HepG2 (cell line): Measurements from ENCODE around the gene GRB10. TPM values are rescaled to one million over a fixed set of nuclear protein-coding genes. Genes with fewer than 3 reads are reported as not detected.

Experiments used
- ATAC-seq: fragments of 200-7000 bp; cut with Tn5 transposase; 3 replicates; pipeline ENCODE4 v1.9.1; 2020; ENCODE audit warnings: mild to moderate bottlenecking, moderate library complexity
- BruUV-seq: library from RNA; stranded (reverse); fragments of 400-500 nt; replicated peaks from 2 replicates; lab custom pipeline; 2021; lab: Mats Ljungman, UMichigan
- CTCF ChIA-PET: fragments of 300-600 bp; formaldehyde crosslinking; extraction: SDS; loops from one replicate; lab custom pipeline; 2021; ENCODE audit warnings: low total read pairs, inconsistent platforms, low intra/inter-chr PET ratio; lab: Yijun Ruan, JAX
- POLR2A ChIA-PET: fragments of 350-600 bp; sonication (Branson Sonifier 250); formaldehyde crosslinking; loops from one replicate; lab custom pipeline; 2020; ENCODE audit warnings: antibody characterized with exemption, inconsistent platforms; lab: Yijun Ruan, JAX
- DNase-seq: peaks from one replicate; pipeline ENCODE4 v3.0.0-alpha.2; 2015; ENCODE audit warnings: low spot score
- FAIRE-seq: peaks from 3 replicates; lab custom pipeline; 2011; peaks lifted over from hg19 to GRCh38; lab: Jason Lieb, UNC
- H2AFZ ChIP-seq: one replicate; pipeline ENCODE4 v1.6.1; 2011; ENCODE audit warnings: low read length, inconsistent platforms
- H3K27ac ChIP-seq: fragments of 300-600 bp; 3 replicates; pipeline ENCODE4 v1.8.0; 2011; ENCODE audit warnings: mixed run types, mild to moderate bottlenecking, mixed read lengths, low read length, inconsistent platforms; ENCODE audit not compliant: insufficient read depth; ENCODE audit errors: extremely low read length
- H3K27me3 ChIP-seq, 2 experiments: fragments of 200-600 bp in 1 of 2; 2 replicates in 1 of 2; 3 replicates in 1 of 2; pipeline versions ENCODE4 v1.6.0 to v1.8.0; 2011; ENCODE audit warnings: low read length in 2 of 2, mild to moderate bottlenecking in 2 of 2, moderate library complexity in 2 of 2, inconsistent platforms in 1 of 2; ENCODE audit not compliant: insufficient read depth in 2 of 2, control insufficient read depth in 1 of 2
- H3K36me3 ChIP-seq, 2 experiments: fragments of 200-600 bp in 1 of 2; replicated peaks in 1 of 2; 2 replicates in 1 of 2; 3 replicates in 1 of 2; pipeline versions ENCODE4 v1.5.1 to v1.8.0; 2011; ENCODE audit warnings: low read length in 2 of 2, inconsistent platforms in 1 of 2; ENCODE audit not compliant: insufficient read depth in 2 of 2, control insufficient read depth in 1 of 2
- H3K4me1 ChIP-seq: 2 replicates; pipeline ENCODE4 v1.5.1; 2012; ENCODE audit warnings: low read length, inconsistent platforms; ENCODE audit not compliant: insufficient read depth
- H3K4me2 ChIP-seq: 2 replicates; pipeline ENCODE4 v1.6.0; 2011; ENCODE audit warnings: low read depth, low read length, inconsistent platforms
- H3K4me3 ChIP-seq, 3 experiments: fragments of 200-600 bp in 1 of 3; sonication (generic), shearing (Covaris generic) in 1 of 3; replicated peaks in 1 of 3; 2 replicates each; pipeline ENCODE4 v1.5.1; 2011 to 2016; ENCODE audit warnings: low read length in 3 of 3, inconsistent platforms in 2 of 3, low read depth in 2 of 3, mild to moderate bottlenecking in 2 of 3, control low read depth in 1 of 3, mixed read lengths in 1 of 3; ENCODE audit not compliant: insufficient read depth in 1 of 3
- H3K79me2 ChIP-seq: one replicate; pipeline ENCODE4 v1.6.1; 2011; ENCODE audit warnings: low read length, inconsistent platforms; ENCODE audit not compliant: insufficient read depth
- H3K9ac ChIP-seq: 2 replicates; pipeline ENCODE4 v1.6.0; 2011; ENCODE audit warnings: mild to moderate bottlenecking, low read depth, low read length, inconsistent platforms; ENCODE audit not compliant: insufficient read depth
- H3K9me3 ChIP-seq: 2 replicates; pipeline ENCODE4 v1.5.1; 2012; ENCODE audit warnings: mild to moderate bottlenecking, low read length
- H4K20me1 ChIP-seq: 2 replicates; pipeline ENCODE4 v1.6.0; 2011; ENCODE audit warnings: inconsistent platforms, mild to moderate bottlenecking, low read length, moderate library complexity; ENCODE audit not compliant: insufficient read depth
- MIER3 ChIP-seq: IDR thresholded peaks from 2 replicates; pipeline ENCODE4 v1.6.1; 2016; ENCODE audit warnings: missing compliant biosample characterization, borderline replicate concordance
- TBX2 ChIP-seq: sonication (generic); formaldehyde crosslinking; IDR thresholded peaks from 2 replicates; pipeline ENCODE4 v1.5.0; 2020; ENCODE audit warnings: missing genetic modification reagents, mild to moderate bottlenecking, borderline replicate concordance
- ZBTB21 ChIP-seq: sonication (generic); formaldehyde crosslinking; IDR thresholded peaks from 2 replicates; pipeline ENCODE4 v1.4.0; 2020; ENCODE audit warnings: missing genetic modification reagents
- ZBTB7A ChIP-seq: sonication (generic); formaldehyde crosslinking; IDR thresholded peaks from 2 replicates; pipeline ENCODE4 v1.8.0; 2022; ENCODE audit warnings: mild to moderate bottlenecking, missing genetic modification reagents
- ZNF343 ChIP-seq: sonication (generic); formaldehyde crosslinking; IDR thresholded peaks from 2 replicates; pipeline ENCODE4 v1.4.0; 2020; ENCODE audit warnings: mild to moderate bottlenecking, missing genetic modification reagents
- ZNF607 ChIP-seq: sonication (generic); formaldehyde crosslinking; IDR thresholded peaks from 2 replicates; pipeline ENCODE4 v1.5.1; 2020; ENCODE audit warnings: missing genetic modification reagents, mild to moderate bottlenecking, borderline replicate concordance
- ZNF616 ChIP-seq: sonication (generic); formaldehyde crosslinking; IDR thresholded peaks from 2 replicates; pipeline ENCODE4 v1.5.0; 2020; ENCODE audit warnings: low read depth, mild to moderate bottlenecking, missing genetic modification reagents
- ZNF768 ChIP-seq: sonication (generic); formaldehyde crosslinking; IDR thresholded peaks from 2 replicates; pipeline ENCODE4 v1.4.0; 2020; ENCODE audit warnings: missing genetic modification reagents
- ZNF879 ChIP-seq: sonication (generic); formaldehyde crosslinking; IDR thresholded peaks from 2 replicates; pipeline ENCODE4 v1.8.1; 2023; ENCODE audit warnings: missing genetic modification reagents
- WGBS: methylation state at CpG from one replicate; pipeline ENCODE4 v1.1.6; 2017; ENCODE audit warnings: low lambda C conversion rate; 5-methylcytosine and 5-hydroxymethylcytosine counted together
- in situ Hi-C: cut with HindIII; loops from 2 replicates; pipeline ENCODE4 v1.10.0; 2017; ENCODE audit warnings: low pct_unique_long_range_greater_than_20kb; ENCODE audit not compliant: extremely low pct_ligation_motif_present
- intact Hi-C: fragments of 100-400 bp; cut with micrococcal nuclease; formaldehyde crosslinking; loops from one replicate; pipeline ENCODE4 v1.10.0; 2022; ENCODE audit not compliant: unreplicated experiment
- polyA plus RNA-seq, 8 experiments: library from polyadenylated mRNA; depleted of rRNA in 3 of 8; stranded (reverse) in 7 of 8; unstranded in 1 of 8; fragments of >200 nt; fragmentation: Illumina TruSeq in 4 of 8; extraction: Trizol in 4 of 8; gene quantifications; 2 replicates each; pipeline versions ENCODE4 v1.2.1 to v1.2.3, GENCODE V29; 2011 to 2016; ENCODE audit warnings: low read depth in 4 of 8, missing spikeins in 1 of 8, mixed read lengths in 1 of 8; ENCODE audit not compliant: insufficient read depth in 1 of 8
- total RNA-seq, 5 experiments: library from RNA; depleted of rRNA; stranded (reverse); fragments of >200 nt; fragmentation: Illumina TruSeq; extraction: Trizol; gene quantifications; 2 replicates each; pipeline ENCODE4 v1.2.3, GENCODE V29; 2016; ENCODE audit warnings: low read depth in 1 of 5
- TF ChIP-seq, protein P1 (sequence below): sonication (generic); formaldehyde crosslinking; IDR thresholded peaks from 2 replicates; pipeline ENCODE4 v1.4.0; 2020; ENCODE audit warnings: missing genetic modification reagents, borderline replicate concordance

Gene GRB10
- total and polyA plus RNA-seq, 2 of the 13 experiments (the other 11 are each of a cell fraction or from before 2014, with no cell fraction given) = 4.0 to 6.8 TPM

DNA sequence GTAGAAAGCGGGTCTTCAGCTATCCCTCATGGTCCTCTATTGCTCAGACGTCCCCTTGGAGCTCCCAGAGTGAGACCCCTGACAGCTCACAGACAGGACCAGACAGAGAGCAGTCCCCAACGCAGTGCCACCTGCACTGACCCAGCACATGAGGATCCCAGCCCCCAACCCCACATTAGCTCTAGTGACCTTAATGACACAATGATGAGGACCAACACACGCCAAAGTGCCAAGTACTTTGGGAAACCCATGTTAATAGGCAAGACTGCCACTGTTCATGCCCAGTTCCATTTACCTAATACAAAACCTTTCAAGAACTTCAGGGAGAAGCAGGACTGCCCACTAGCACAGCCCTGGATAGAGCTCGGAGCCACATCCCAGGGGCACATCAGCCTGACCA lies 5.7 kb upstream of the GRB10 start:
- H3K9me3 ChIP-seq = peaks cover 13% of the 10 kb centered on the region
- H3K4me2 ChIP-seq = no peak overlapping the region
- peaks cover 0 to 18% of the 10 kb centered on the region in 2 experiments; a peak in 2 of 5 replicates for H3K27me3 ChIP-seq
- H3K79me2 ChIP-seq = peaks cover 7% of the 10 kb centered on the region
- no peak overlapping the region for H3K9ac ChIP-seq
- no peaks in the 10 kb centered on the region for H4K20me1 ChIP-seq
- intact Hi-C loops = no loop called here
- no peak overlapping the region for H3K27ac ChIP-seq
- H3K36me3 ChIP-seq = no peaks in the 10 kb centered on the region
- no peak for ATAC-seq
- FAIRE-seq = no peak
- BruUV-seq = no TSS peak
- 80% methylated on average over 1 of the region's 5 CpGs for WGBS
- no peak overlapping the region for H3K4me3 ChIP-seq
- in situ Hi-C loops = no loop called here
- H3K4me1 ChIP-seq = peaks cover 29% of the 10 kb centered on the region
- DNase-seq = no peak
- no peak overlapping the region for H2AFZ ChIP-seq
- ChIA-PET CTCF (no interaction called here), POLR2A (no interaction called here)
- TF ChIP-seq ZNF616 (CRISPR knock-in tag) (no peak), ZNF879 (CRISPR knock-in tag) (no peak), ZBTB21 (CRISPR knock-in tag) (no peak), ZNF768 (CRISPR knock-in tag) (no peak), ZNF343 (CRISPR knock-in tag) (no peak), MIER3 (CRISPR knock-in tag) (no peak), ZNF607 (CRISPR knock-in tag) (no peak)
- TF ChIP-seq, protein P1, sequence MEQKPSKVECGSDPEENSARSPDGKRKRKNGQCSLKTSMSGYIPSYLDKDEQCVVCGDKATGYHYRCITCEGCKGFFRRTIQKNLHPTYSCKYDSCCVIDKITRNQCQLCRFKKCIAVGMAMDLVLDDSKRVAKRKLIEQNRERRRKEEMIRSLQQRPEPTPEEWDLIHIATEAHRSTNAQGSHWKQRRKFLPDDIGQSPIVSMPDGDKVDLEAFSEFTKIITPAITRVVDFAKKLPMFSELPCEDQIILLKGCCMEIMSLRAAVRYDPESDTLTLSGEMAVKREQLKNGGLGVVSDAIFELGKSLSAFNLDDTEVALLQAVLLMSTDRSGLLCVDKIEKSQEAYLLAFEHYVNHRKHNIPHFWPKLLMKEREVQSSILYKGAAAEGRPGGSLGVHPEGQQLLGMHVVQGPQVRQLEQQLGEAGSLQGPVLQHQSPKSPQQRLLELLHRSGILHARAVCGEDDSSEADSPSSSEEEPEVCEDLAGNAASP (CRISPR knock-in tag) = no peak

GRCh38 chr7:50787825-50788224 lies 5.1 kb upstream of the GRB10 start:
- 50% methylated on average over 3 of the region's 4 CpGs for WGBS
- Histone ChIP-seq H4K20me1 (peaks cover 3% of the 10 kb centered on the region; the same call in 1 of the 2 replicates), H3K9ac (no peak overlapping the region), H2AFZ (no peak overlapping the region), H3K4me1 (peaks cover 34% of the 10 kb centered on the region), H3K9me3 (peaks cover 13% of the 10 kb centered on the region), H3K36me3 (no peaks in the 10 kb centered on the region), H3K27me3 (peaks cover 0 to 23% of the 10 kb centered on the region in 2 experiments; a peak in 2 of 5 replicates), H3K4me2 (no peak overlapping the region), H3K79me2 (peaks cover 7% of the 10 kb centered on the region), H3K27ac (no peak overlapping the region), H3K4me3 (no peak overlapping the region)
- intact Hi-C loops (no loop called here), in situ Hi-C loops (no loop called here)
- FAIRE-seq = no peak
- TF ChIP-seq ZBTB7A (CRISPR knock-in tag) = no peak
- no peak for TF ChIP-seq TBX2 (CRISPR knock-in tag)
- DNase-seq = no peak
- POLR2A ChIA-PET = no interaction called here
- BruUV-seq = no TSS peak
- CTCF ChIA-PET = no interaction called here
- ATAC-seq = no peak
